Esophagus muscularis mucosa (tissue), 3 donors: ENCODE measurements around the gene GTF3C5.

Experiments
- CTCF ChIP-seq, 3 experiments: fragments of 200-600 bp in 2 of 3; fragments of 450-650 bp in 1 of 3; sonication (generic) in 2 of 3; IDR thresholded peaks; one replicate each; pipeline ENCODE4 v1.5.1; 2017 to 2019; ENCODE audit warnings: antibody characterized with exemption in 3 of 3, mild to moderate bottlenecking in 2 of 3, moderate library complexity in 1 of 3
- POLR2A ChIP-seq: fragments of 450-650 bp; IDR thresholded peaks from one replicate; pipeline ENCODE4 v1.6.1; 2017; ENCODE audit warnings: antibody characterized with exemption, moderate library complexity, mild to moderate bottlenecking, low read depth

DNA sequence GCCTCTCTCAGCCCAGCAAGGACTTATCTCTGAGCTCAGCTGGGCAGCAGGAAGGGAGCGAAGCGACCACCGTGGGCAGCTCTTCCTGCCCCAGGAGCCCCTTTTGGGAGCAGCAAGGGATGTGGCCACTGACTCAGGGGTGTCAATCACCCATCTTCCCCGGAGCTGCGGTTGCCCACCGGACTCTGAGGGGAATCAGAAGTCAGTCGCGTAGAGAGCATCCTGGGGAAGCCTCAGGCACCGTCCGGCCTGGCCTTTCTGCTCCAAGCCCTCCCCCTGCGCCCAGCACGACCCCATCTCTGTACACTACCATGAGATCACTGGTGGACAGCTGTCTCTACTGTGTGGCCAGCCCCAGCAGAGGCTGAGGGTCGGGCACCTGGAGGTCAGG, 27.7 kb upstream of the GTF3C5 start:
- TF ChIP-seq CTCF (IDR thresholded peaks at IDR 0.05) (no peak), POLR2A (no peak)
